GM18505 (cell line): Measurements from ENCODE around the gene RPS6KA2.

ENCODE experiments used
- ATAC-seq: cut with Tn5 transposase; IDR thresholded peaks from one replicate; pipeline ENCODE4 v1.9.1; 2021; ENCODE audit not compliant: unreplicated experiment
- POLR2A ChIP-seq: IDR thresholded peaks from 4 replicates; pipeline ENCODE4 v1.6.1; 2011; ENCODE audit warnings: borderline replicate concordance; ENCODE audit not compliant: insufficient read depth, insufficient read length; ENCODE audit errors: extremely low read depth

The RPS6KA2 gene

DNA sequence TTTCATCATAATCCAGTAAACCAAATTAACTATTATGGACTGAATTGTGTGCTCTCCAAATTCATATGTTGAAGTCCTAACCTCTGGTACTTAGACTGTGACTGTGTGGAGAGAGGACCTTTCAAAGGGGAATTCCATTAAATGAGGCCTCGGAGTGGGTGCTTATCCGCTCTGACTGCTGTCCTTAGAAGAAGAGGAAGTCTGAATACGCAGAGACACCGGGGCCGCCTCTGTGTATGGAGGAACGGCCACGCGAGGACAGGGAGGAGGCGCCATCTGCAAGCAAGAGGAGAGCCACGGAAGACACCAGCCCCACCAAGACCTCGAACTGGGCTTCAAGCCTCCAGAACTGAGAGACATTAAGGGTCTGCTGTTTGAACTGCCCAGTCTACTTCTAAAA, 35.6 kb upstream of the RPS6KA2 start:
- no peak for TF ChIP-seq POLR2A
- ATAC-seq, result no peak

DNA sequence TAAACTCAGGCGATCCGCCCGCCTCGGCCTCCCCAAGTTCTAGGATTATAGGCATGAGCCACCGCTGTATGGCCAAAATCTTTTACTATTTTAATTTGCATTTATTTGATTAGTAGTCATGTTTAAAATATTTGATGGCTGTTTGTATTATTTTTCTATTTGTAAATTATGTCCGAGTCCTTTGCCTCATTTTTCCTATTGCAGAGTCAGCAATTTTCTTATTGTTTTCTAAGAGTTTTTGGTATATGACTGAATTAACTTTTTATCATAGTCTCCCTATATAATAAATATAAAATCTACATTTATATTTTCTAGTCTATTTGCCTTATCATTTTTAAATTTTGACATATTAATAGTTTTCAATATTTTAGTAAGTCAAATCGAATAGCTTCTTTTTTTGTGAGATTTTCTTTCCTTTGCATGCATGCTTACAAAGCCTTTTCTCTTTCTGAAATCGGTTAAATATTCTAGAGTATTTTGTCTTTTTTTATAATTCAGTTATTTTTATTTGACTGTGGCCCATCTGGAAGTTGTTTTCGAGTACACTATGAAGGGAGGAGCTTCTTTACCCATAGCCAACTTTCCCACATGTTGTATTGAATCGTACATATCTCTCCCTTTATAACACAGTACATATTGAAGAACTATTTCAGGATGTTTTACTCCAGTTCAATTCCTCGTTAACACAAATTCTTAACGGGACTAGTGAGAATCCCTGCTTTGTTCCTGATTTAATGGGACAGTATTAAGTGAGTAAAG, 34.5 kb upstream of the RPS6KA2 start:
- TF ChIP-seq POLR2A, result no peak
- ATAC-seq, result no peak

- ATAC-seq, result no peak
- no peak for TF ChIP-seq POLR2A
Observed at GRCh38 chr6:166660157-166660688, 33.2 kb upstream of the RPS6KA2 start.

DNA sequence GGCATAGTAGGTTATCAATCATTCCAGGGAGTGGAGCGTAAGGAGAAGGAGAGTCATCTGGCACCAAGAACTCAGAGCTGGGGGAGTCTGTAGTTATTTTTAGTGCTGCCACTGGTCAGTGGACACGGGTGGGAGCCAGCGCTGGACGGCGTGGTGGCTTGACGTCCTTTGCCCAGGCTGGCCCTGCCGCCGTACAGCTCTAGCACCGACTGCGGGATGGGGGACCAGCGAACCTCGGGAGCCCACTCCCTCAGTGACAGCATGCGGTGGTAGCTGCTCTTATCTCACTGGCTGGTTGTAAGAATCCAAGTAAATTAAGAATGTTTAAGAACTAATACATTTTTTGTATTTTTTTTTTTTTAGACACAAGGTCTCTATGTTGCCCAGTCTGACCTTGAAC, 32.5 kb upstream of the RPS6KA2 start:
- no peak for ATAC-seq
- no peak for TF ChIP-seq POLR2A

DNA sequence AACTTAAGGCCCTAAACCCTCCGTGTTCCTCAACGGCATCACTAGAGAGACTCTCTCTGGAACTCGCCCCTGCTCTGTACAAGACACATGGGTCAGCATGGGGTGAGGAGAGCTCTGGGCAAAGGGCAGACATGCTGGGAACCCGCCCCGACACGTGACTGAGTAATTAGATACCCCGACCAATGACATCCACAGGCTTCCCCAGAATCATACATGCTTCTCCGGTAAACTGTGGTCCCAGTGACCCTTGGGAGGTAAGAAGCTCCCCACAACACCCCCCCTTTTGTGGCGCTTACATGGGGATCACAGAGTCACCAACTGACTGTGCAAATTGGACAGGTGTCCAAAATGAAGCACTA, 31.7 kb upstream of the RPS6KA2 start:
- ATAC-seq, result no peak
- no peak for TF ChIP-seq POLR2A

DNA sequence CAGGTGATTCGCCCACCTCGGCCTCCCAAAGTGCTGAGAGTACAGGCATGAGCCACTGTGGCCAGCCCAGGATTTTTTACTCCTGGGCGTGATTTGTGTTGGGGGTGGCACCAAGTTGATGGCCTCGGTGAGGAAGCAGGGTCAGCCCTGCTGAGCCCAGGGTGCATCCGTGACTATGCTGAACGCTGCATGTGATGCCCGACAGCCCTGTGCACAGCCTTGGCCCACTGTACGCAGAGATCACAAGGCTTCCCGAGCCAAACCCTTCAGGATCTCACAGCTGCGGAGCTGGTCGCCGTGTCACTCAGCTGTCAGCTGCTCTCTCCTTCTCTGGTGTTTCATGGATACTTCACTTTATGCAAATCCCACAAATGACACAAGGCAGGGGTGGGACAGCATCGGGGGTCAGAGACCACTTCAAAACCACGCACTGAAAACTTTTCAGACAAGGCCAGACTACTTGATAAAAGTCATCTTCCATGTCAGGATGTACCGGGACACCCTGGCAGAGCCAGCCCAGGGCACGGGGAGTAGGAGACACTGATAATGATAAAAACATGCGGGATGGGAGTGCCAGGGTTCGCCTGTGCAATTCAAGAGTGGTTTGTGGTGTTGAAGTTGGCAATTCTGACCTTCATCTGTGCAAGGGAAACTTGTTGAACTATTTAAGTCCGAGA, 31.2 kb upstream of the RPS6KA2 start:
- no peak for TF ChIP-seq POLR2A
- ATAC-seq, result no peak

- TF ChIP-seq POLR2A, result no peak
- ATAC-seq, result no peak
Observed at GRCh38 chr6:166657531-166657930, 30.5 kb upstream of the RPS6KA2 start.

GRCh38 chr6:166656230-166657151, 29.4 kb upstream of the RPS6KA2 start:
- no peak for TF ChIP-seq POLR2A
- ATAC-seq, result no peak

GRCh38 chr6:166655713-166656229, 28.7 kb upstream of the RPS6KA2 start:
- no peak for TF ChIP-seq POLR2A

GRCh38 chr6:166655251-166655650, 28.2 kb upstream of the RPS6KA2 start:
- no peak for ATAC-seq

More at GRCh38 chr6:166655713-166656229, 28.7 kb upstream of the RPS6KA2 start:
- no peak for ATAC-seq

GRCh38 chr6:166654573-166654972, 27.5 kb upstream of the RPS6KA2 start:
- ATAC-seq, result no peak

More at GRCh38 chr6:166655251-166655650, 28.2 kb upstream of the RPS6KA2 start:
- TF ChIP-seq POLR2A, result no peak

GRCh38 chr6:166653639-166653941, 26.5 kb upstream of the RPS6KA2 start:
- TF ChIP-seq POLR2A, result no peak
- no peak for ATAC-seq

More at GRCh38 chr6:166654573-166654972, 27.5 kb upstream of the RPS6KA2 start:
- TF ChIP-seq POLR2A, result no peak
